ENCODE data around the gene QPCT. TPM values are rescaled to one million over a fixed set of nuclear protein-coding genes. Genes with fewer than 3 reads are reported as not detected.

Gene QPCT
- polyA plus RNA-seq, 1 of the 3 experiments (the other 2 are of a cell fraction): 0.12 TPM

DNA sequence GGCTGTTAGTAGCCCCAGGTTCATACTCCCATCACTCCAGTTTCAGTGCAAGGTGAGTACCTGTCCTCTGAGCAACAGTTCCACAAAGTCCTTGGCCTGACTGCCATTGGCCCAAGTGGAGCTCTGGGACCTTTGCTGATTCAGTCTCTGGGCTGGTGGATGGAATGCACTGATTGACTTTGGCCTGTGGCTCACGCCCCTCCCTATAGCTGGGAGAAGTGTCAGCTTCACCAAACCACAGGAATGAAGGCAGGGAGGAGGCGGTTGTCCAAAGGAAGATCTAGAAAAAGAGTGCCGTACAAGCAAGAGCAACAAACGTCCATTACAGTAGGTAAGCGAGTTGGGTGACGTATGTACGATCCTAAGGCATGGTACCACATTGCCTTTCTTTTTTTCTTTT lies 34.0 kb downstream of the QPCT start:
- 86% methylated on average over 7 of the region's 7 CpGs for WGBS (ENCODE audit: low lambda C conversion rate)
- Histone ChIP-seq H3K9me3 (no peaks in the 10 kb centered on the region), H3K4me2 (no peak overlapping the region), H3K36me3 (replicated peaks in 1 of 2; ENCODE audit: control insufficient read depth in 1 of 2, insufficient read depth in 2 of 2, low read length in 1 of 2) (no peaks in the 10 kb centered on the region), H3K9ac (no peak overlapping the region), H3K27me3 (ENCODE audit: insufficient read depth) (no peaks in the 10 kb centered on the region), H4K20me1 (ENCODE audit: insufficient read depth) (no peaks in the 10 kb centered on the region), H3K79me2 (ENCODE audit: insufficient read depth) (no peaks in the 10 kb centered on the region), H3K9me2 (no peaks in the 10 kb centered on the region), H2AFZ (ENCODE audit: low read depth) (no peak overlapping the region), H3K4me3 (ENCODE audit: low read depth in 2 of 2, low read length in 1 of 2) (no peak overlapping the region), H3F3A (replicated peaks; ENCODE audit: insufficient read depth) (no peaks in the 10 kb centered on the region), H3K27ac (ENCODE audit: low read depth in 2 of 2, low read length in 1 of 2) (no peak overlapping the region), H3K4me1 (ENCODE audit: control insufficient read depth in 1 of 2, insufficient read depth in 2 of 2, low read depth in 1 of 2, low read length in 1 of 2) (no peaks in the 10 kb centered on the region)
- TF ChIP-seq TAF1 (IDR thresholded peaks at IDR 0.05; ENCODE audit: borderline replicate concordance, low read depth, low read length) (no peak), GATA2 (CRISPR knock-in tag; IDR thresholded peaks at IDR 0.05) (no peak), FOXM1 (IDR thresholded peaks at IDR 0.05; ENCODE audit: low read depth) (no peak), MXI1 (IDR thresholded peaks at IDR 0.05; ENCODE audit: low read depth, low read length) (no peak), JUND (IDR thresholded peaks at IDR 0.05) (no peak), RAD21 (IDR thresholded peaks at IDR 0.05; ENCODE audit: low read length) (no peak), NFIC (IDR thresholded peaks at IDR 0.05; ENCODE audit: borderline replicate concordance) (no peak), SMC3 (IDR thresholded peaks at IDR 0.05; ENCODE audit: low read depth, low read length) (no peak), EP300 (IDR thresholded peaks at IDR 0.05; ENCODE audit: borderline replicate concordance in 1 of 2, low read depth in 1 of 2, low read length in 1 of 2) (no peak), SIN3A (IDR thresholded peaks at IDR 0.05; ENCODE audit: borderline replicate concordance, low read depth, low read length) (no peak), EZH2phosphoT487 (IDR thresholded peaks at IDR 0.05; ENCODE audit: borderline replicate concordance, low read depth) (no peak), TCF12 (IDR thresholded peaks at IDR 0.05) (no peak), RCOR1 (IDR thresholded peaks at IDR 0.05; ENCODE audit: low read length) (no peak)
- TF ChIP-seq, protein P1, sequence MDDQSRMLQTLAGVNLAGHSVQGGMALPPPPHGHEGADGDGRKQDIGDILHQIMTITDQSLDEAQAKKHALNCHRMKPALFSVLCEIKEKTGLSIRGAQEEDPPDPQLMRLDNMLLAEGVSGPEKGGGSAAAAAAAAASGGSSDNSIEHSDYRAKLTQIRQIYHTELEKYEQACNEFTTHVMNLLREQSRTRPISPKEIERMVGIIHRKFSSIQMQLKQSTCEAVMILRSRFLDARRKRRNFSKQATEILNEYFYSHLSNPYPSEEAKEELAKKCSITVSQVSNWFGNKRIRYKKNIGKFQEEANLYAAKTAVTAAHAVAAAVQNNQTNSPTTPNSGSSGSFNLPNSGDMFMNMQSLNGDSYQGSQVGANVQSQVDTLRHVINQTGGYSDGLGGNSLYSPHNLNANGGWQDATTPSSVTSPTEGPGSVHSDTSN (IDR thresholded peaks at IDR 0.05): no peak
- TF ChIP-seq, protein P2, sequence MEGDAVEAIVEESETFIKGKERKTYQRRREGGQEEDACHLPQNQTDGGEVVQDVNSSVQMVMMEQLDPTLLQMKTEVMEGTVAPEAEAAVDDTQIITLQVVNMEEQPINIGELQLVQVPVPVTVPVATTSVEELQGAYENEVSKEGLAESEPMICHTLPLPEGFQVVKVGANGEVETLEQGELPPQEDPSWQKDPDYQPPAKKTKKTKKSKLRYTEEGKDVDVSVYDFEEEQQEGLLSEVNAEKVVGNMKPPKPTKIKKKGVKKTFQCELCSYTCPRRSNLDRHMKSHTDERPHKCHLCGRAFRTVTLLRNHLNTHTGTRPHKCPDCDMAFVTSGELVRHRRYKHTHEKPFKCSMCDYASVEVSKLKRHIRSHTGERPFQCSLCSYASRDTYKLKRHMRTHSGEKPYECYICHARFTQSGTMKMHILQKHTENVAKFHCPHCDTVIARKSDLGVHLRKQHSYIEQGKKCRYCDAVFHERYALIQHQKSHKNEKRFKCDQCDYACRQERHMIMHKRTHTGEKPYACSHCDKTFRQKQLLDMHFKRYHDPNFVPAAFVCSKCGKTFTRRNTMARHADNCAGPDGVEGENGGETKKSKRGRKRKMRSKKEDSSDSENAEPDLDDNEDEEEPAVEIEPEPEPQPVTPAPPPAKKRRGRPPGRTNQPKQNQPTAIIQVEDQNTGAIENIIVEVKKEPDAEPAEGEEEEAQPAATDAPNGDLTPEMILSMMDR (IDR thresholded peaks at IDR 0.05): no peak
- TF ChIP-seq, protein P3, sequence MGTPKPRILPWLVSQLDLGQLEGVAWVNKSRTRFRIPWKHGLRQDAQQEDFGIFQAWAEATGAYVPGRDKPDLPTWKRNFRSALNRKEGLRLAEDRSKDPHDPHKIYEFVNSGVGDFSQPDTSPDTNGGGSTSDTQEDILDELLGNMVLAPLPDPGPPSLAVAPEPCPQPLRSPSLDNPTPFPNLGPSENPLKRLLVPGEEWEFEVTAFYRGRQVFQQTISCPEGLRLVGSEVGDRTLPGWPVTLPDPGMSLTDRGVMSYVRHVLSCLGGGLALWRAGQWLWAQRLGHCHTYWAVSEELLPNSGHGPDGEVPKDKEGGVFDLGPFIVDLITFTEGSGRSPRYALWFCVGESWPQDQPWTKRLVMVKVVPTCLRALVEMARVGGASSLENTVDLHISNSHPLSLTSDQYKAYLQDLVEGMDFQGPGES (IDR thresholded peaks at IDR 0.05; ENCODE audit: low read depth, low read length): no peak
- DNase-seq: no peak
- ChIA-PET CTCF (interaction anchor here (1.2 to 5.9 kb wide), 4 partner anchors 11 to 737 kb away, joined by 3 to 43 read pairs (median 4); no protein-coding TSS in a partner anchor), POLR2A (no interaction called here)

All from SK-N-SH (cell line).